Heart left ventricle (tissue), 16 donors: ENCODE results near the gene CDK3. TPM values are rescaled to one million over a fixed set of nuclear protein-coding genes. Genes with fewer than 3 reads are reported as not detected.
"Not testable (repeated sequence)": the region's sequence is repeated elsewhere in the genome, so short reads cannot be mapped to it uniquely, and the experiment has no call there.

Experiments
- ATAC-seq, 4 donors: fragments of 200-7000 bp; cut with Tn5 transposase; one replicate each; pipeline ENCODE4 v1.9.1; 2020 to 2022; ENCODE audit warnings: moderate library complexity in 4 of 4, mild to moderate bottlenecking in 3 of 4, moderate number of reproducible peaks in 1 of 4
- DNase-seq, 5 donors: peaks; one replicate each; pipeline ENCODE4 v3.0.0-alpha.2; 2020
- H3K27ac ChIP-seq, 12 donors: fragments of 200-600 bp; sonication (generic) in 4 of 12; one replicate each; pipeline versions ENCODE4 v1.5.0 to v1.8.0; 2016 to 2022; ENCODE audit warnings: mild to moderate bottlenecking in 2 of 12
- H3K27me3 ChIP-seq, 9 donors: fragments of 200-600 bp; sonication (generic) in 2 of 9; one replicate each; pipeline versions ENCODE4 v1.5.1 to v1.8.0; 2016 to 2022; ENCODE audit warnings: mild to moderate bottlenecking in 3 of 9
- H3K36me3 ChIP-seq, 9 donors: fragments of 200-600 bp; sonication (generic) in 2 of 9; one replicate each; pipeline versions ENCODE4 v1.5.0 to v1.8.0; 2018 to 2022; ENCODE audit warnings: mild to moderate bottlenecking in 2 of 9
- H3K4me1 ChIP-seq, 12 donors: fragments of 200-600 bp; sonication (generic) in 4 of 12; one replicate each; pipeline versions ENCODE4 v1.5.0 to v1.8.0; 2016 to 2022; ENCODE audit warnings: mild to moderate bottlenecking in 3 of 12
- H3K4me3 ChIP-seq, 12 donors: fragments of 200-600 bp; sonication (generic) in 4 of 12; one replicate each; pipeline versions ENCODE4 v1.5.0 to v1.8.0; 2017 to 2022; ENCODE audit warnings: mild to moderate bottlenecking in 9 of 12, moderate library complexity in 4 of 12
- H3K9me3 ChIP-seq, 12 donors: fragments of 200-600 bp; sonication (generic) in 4 of 12; one replicate each; pipeline versions ENCODE4 v1.5.0 to v1.8.0; 2016 to 2022; ENCODE audit warnings: mild to moderate bottlenecking in 1 of 12
- CTCF ChIP-seq, 12 donors: fragments of 200-600 bp; sonication (generic) in 4 of 12; IDR thresholded peaks; one replicate each; pipeline versions ENCODE4 v1.5.0 to v1.8.0; 2018 to 2022; ENCODE audit warnings: antibody characterized with exemption in 12 of 12, mild to moderate bottlenecking in 5 of 12
- POLR2A ChIP-seq, 2 donors: fragments of 450-650 bp; IDR thresholded peaks; one replicate each; pipeline ENCODE4 v1.6.1; 2017; ENCODE audit warnings: antibody characterized with exemption in 2 of 2, mild to moderate bottlenecking in 2 of 2, moderate library complexity in 2 of 2
- WGBS, 4 donors: extraction: QIAGEN DNeasy Blood & Tissue Kit in 2 of 4; methylation state at CpG; one replicate each; pipeline versions ENCODE4 v1.1.5 to v1.1.7; 2013 to 2018; 5-methylcytosine and 5-hydroxymethylcytosine counted together
- intact Hi-C, 10 donors: fragments of 100-400 bp; cut with DNase I; formaldehyde crosslinking; loops; one replicate each; pipeline versions ENCODE4 v1.11.1 to v1.14.2; 2022
- polyA plus RNA-seq, 2 donors: library from polyadenylated mRNA; stranded (reverse); fragments of 200-250 nt; gene quantifications; one replicate each; pipeline ENCODE4 v1.2.3, GENCODE V29; 2013
- total RNA-seq, 9 donors: library from RNA; depleted of rRNA in 2 of 9; stranded (reverse); fragments of >200 nt in 2 of 9; fragmentation: NEBNext Ultra II Directional in 3 of 9; extraction: Animal tissue kit (Norgen Biotek cat#: 25700) in 3 of 9; gene quantifications; one replicate each; pipeline versions ENCODE4 v1.1.0 to v1.2.4, GENCODE V29; 2016 to 2023
- donor health status: ischemic (EF 13 %, LVEDD 7.1; RV severe dilation, severe dysfunction).
- donor health status: healthy with polysubstance abuse.
- donor health status: DM: no; HTN: yes; CAD: no.
- donor health status: DM: no; HTN: no; CAD: no.
- donor health status: ischemic (EF 25% LVEDD 6.9; RV normal size, moderate dysfunction).
- donor health status: ischemic (EF 25% LVEDD 5.7; RV mildly dilated, moderate dysfunction).
- donor health status: healthy.
- donor health status: DM: yes; HTN: yes; CAD: no.
- donor health status: ischemic (EF 35%, LVEDD 5.7; RV mildly dilated, moderate dysfunction).
- donor health status: nonischemic (EF 11% LVEDD 7.7; RV severe dilation, severe dysfunction).
- donor health status: DM: yes; HTN: yes; CAD: no.
- donor health status: PGD.
- donor health status: ischemic (EF 29% LVEDD 5.4; RV normal size, mild dysfunction).
- donor health status: nonischemic (EF 23%, LVEDD 6.1; RV moderate dilation, normal function).

The CDK3 gene
- total and polyA plus RNA-seq, 11 donors, result 0.46 to 3.6 (median 1.6) TPM; not detected in 2

- DNase-seq (no peak), ATAC-seq (no peak)
- H3K4me3 ChIP-seq, result no peak overlapping the region
- 61 to 78% (median 68%) methylated on average over 6 of the region's 6 CpGs for WGBS, 4 donors
- intact Hi-C loops, result no loop called here
- TF ChIP-seq CTCF (IDR thresholded peaks at IDR 0.05) (no peak), POLR2A (IDR thresholded peaks at IDR 0.05) (no peak)
- peaks cover 12 to 82% (median 74%) of the 10 kb centered on the region in 9 donors for H3K36me3 ChIP-seq
- peaks cover 0 to 7% (median 0%) of the 10 kb centered on the region in 12 donors for H3K4me1 ChIP-seq
- no peaks in the 10 kb centered on the region for H3K9me3 ChIP-seq
- H3K27me3 ChIP-seq, result no peaks in the 10 kb centered on the region
- peak overlapping the region in 1 of 12 donors; percentile 84 for H3K27ac ChIP-seq
Measured at GRCh38 chr17:76040376-76040775, 39.7 kb downstream of the CDK3 start.

- not testable (repeated sequence) for ATAC-seq
- WGBS, 4 donors, result 93 to 100% (median 99%) methylated on average over 3 of the region's 3 CpGs
Measured at GRCh38 chr17:76042868-76043267, 42.2 kb downstream of the CDK3 start.

GRCh38 chr17:76044475-76045007, 43.9 kb downstream of the CDK3 start:
- ATAC-seq, intact Hi-C loops, H3K4me1 ChIP-seq, H3K9me3 ChIP-seq, H3K4me3 ChIP-seq, DNase-seq, H3K27me3 ChIP-seq, H3K27ac ChIP-seq: not testable (repeated sequence)
- WGBS, 4 donors, result 77 to 83% (median 79%) methylated on average over 10 to 11 of the region's 11 CpGs
- H3K36me3 ChIP-seq, result peaks cover 12 to 100% (median 100%) of the 10 kb centered on the region in 9 donors

More at GRCh38 chr17:76042868-76043267, 42.2 kb downstream of the CDK3 start:
- H3K4me1 ChIP-seq, intact Hi-C loops, H3K27me3 ChIP-seq, DNase-seq, H3K27ac ChIP-seq, H3K4me3 ChIP-seq, H3K9me3 ChIP-seq: not testable (repeated sequence)
- peaks cover 12 to 100% (median 98%) of the 10 kb centered on the region in 9 donors for H3K36me3 ChIP-seq

- H3K27ac ChIP-seq, result no peak overlapping the region
- H3K4me1 ChIP-seq, result peaks cover 0 to 6% (median 0%) of the 10 kb centered on the region in 12 donors
- H3K36me3 ChIP-seq, result peaks cover 9 to 100% (median 100%) of the 10 kb centered on the region in 9 donors
- H3K27me3 ChIP-seq, result no peaks in the 10 kb centered on the region
- DNase-seq, result no peak
- H3K4me3 ChIP-seq, result no peak overlapping the region
- no peak for TF ChIP-seq CTCF (IDR thresholded peaks at IDR 0.05)
- no peak for TF ChIP-seq POLR2A (IDR thresholded peaks at IDR 0.05)
- intact Hi-C loops, result no loop called here
- H3K9me3 ChIP-seq, result no peaks in the 10 kb centered on the region
- WGBS, 4 donors, result 87 to 92% (median 91%) methylated on average over 8 of the region's 8 CpGs
- no peak for ATAC-seq
Measured at GRCh38 chr17:76046064-76046463, 45.4 kb downstream of the CDK3 start.

- Histone ChIP-seq H3K27ac (no peak overlapping the region), H3K36me3 (peaks cover 9 to 100% (median 98%) of the 10 kb centered on the region in 9 donors), H3K27me3 (no peaks in the 10 kb centered on the region), H3K4me3 (no peak overlapping the region), H3K9me3 (no peaks in the 10 kb centered on the region), H3K4me1 (peaks cover 0 to 6% (median 0%) of the 10 kb centered on the region in 12 donors)
- intact Hi-C loops, result no loop called here
- DNase-seq, result no peak
- ATAC-seq, result no peak
- TF ChIP-seq CTCF (IDR thresholded peaks at IDR 0.05) (no peak), POLR2A (IDR thresholded peaks at IDR 0.05) (no peak)
- WGBS, 4 donors, result 81 to 83% (median 82%) methylated on average over 9 of the region's 9 CpGs
Measured at GRCh38 chr17:76048025-76048605, 47.5 kb downstream of the CDK3 start.
